Islet precursor cell (in vitro differentiated cells): ENCODE measurements around the gene COL4A4.
"Not testable (repeated sequence)": the region's sequence is repeated elsewhere in the genome, so short reads cannot be mapped to it uniquely, and the experiment has no call there.

Experiments used
- DNase-seq: peaks from one replicate; pipeline ENCODE4 v3.0.0-alpha.2; 2018

Gene COL4A4

DNA sequence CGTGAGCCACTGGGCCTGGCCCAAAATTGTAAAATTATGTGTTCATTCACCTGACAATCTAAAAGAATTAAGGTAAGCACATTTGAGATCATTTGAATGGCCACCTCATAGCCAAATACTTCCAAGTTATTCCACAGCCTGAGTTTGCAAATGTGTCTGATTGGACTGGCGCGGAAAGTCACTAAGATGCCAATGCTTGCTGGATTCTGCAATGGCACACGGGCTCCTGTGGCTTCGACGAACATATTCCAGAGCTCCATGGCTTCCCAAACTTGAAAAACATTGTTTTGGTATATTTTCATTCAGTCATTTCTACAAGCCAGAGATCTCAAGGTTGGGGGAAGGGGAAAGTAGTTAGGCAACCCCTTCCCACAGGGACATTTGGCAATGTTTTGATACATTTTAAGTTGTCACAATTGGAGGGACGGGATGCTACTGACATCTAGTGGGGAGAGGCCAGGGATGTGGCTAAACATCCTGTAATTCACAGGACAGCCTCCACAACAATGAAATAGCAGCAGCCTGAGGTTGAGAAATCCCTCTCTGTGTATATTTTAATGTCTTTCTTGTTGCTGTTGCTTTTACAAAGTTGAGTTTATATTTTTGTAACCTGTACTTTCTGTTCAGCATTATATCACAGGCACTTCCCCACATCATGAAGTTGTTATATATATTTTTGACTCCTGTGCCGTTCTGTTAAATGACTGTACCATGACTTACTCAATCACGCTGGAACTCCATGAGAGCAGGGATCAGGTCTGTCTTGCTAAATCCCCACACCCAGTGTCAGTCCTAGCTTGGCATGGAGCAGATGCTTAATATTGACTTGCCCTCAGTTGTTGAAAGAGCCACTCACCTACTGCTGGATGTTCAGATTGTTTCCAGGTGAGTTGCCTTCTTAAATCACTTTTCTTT is 56.9 kb downstream of the COL4A4 start:
- DNase-seq, result peak; percentile 75

DNA sequence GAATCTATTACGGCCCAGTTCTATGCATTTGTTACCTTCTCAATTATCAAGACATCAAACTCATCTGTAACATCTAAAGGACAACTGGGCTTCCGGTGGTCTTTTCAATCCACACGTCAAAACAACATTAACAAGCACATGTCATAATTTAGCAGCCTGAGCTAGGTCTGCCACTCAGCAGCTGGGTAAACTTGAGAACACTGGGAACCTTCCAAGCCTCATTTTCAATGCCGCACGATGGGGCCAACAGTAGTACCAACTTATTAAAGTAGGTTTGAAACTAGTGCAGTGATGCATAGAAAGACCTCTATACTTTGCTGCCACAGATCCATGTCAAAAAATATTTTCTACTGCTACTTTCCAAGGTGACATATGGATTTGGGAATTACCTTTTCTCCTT is 60.4 kb downstream of the COL4A4 start:
- DNase-seq, result no peak

- DNase-seq, result no peak
Observed at GRCh38 chr2:227099340-227099739, 64.7 kb downstream of the COL4A4 start.

DNA sequence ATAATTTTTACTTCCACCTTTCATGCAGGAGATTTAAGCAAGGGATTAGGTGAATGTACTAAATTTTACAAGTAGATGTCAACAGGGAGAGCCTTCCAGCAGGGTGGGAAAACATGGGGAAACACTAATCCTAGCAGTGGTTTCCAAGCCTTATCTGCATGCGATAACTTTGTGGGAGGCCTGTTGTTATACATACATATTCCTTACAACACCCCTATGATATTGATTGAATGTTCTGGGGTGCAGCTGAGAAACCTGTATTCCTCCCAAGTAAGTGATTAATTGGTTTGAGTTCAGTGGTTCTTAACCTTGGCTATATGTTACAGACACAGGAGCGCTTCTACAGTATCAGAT is 65.9 kb downstream of the COL4A4 start:
- DNase-seq, result no peak

DNA sequence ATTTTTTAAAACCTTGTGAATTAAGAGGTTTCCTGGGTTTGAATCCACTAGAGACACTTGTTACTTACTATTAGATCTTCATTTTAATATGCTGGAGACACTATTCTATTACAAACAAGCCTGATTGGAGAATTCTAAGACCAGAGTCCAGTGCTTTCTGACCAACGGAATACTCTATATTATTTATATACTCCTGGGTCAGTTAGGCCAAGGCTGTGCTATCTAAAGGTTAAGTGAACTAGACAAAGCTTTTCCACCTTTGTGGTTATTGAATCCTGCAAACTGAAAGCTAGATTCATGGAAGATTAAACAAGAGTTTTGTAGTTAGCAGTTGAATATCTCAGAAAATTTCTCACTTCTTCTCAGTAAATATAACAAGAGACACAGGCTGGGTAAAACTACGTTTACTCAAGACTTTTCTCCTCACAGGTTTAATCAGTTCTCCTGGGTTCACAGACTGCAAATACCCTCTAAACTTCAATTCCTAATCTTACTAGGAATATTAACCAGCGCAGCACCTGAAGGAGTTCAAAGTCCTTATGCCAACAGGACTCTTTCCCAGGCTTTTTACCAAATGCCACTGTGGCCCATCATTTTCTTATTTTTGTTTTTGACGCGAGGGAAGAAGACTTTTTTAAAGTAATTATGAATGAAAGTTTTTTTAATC is 66.4 kb downstream of the COL4A4 start:
- DNase-seq, result no peak

DNA sequence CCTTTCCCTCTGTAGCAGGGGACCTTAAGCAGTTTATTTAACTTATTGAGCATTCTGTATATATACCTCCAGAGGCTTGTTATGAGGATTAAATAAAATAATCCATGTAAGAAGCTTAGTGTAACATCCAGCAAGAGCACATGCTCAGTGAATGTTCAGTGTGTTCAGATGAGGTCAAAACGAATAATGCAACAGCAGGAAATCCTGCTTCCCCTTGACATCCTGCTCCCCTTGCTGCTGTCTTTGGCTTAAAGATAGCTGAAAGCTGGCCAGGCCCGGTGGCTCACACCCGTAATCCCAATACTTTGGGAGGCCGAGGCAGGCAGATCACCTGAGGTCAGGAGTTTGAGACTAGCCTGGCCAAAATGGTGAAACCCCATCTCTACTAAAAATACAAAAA is 68.7 kb downstream of the COL4A4 start:
- no peak for DNase-seq

DNA sequence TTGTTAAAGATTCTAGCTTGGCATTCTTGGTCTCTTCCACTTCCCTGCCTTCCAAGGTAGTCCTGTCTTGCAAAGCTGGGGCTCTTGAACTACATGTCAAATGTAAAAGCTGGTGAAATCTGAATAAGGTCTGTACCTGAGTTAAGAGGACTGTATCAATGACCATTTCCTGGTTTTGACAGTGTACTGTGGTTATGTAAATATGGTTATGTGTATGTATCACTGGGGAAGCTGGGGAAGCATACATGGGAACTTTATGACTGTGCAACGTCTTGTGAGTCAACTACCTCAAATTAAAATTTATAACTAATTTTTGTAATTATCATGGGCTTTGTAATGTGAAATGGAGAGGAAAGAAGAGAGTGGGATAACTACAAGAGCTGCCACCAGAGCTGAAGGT is 81.7 kb downstream of the COL4A4 start:
- DNase-seq, result no peak

GRCh38 chr2:227079726-227080125 is 84.3 kb downstream of the COL4A4 start:
- DNase-seq, result no peak

DNA sequence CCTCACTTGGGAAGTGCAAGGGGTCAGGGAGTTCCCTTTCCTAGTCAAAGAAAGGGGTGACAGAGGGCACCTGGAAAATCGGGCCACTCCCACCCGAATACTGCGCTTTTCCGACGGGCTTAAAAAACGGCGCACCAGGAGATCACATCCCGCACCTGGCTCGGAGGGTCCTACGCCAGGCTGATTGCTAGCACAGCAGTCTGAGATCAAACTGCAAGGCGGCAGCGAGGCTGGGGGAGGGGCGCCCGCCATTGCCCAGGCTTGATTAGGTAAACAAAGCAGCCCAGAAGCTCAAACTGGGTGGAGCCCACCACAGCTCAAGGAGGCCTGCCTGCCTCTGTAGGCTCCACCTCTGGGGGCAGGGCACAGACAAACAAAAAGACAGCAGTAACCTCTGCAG is 98.9 kb downstream of the COL4A4 start:
- DNase-seq, result not testable (repeated sequence)

DNA sequence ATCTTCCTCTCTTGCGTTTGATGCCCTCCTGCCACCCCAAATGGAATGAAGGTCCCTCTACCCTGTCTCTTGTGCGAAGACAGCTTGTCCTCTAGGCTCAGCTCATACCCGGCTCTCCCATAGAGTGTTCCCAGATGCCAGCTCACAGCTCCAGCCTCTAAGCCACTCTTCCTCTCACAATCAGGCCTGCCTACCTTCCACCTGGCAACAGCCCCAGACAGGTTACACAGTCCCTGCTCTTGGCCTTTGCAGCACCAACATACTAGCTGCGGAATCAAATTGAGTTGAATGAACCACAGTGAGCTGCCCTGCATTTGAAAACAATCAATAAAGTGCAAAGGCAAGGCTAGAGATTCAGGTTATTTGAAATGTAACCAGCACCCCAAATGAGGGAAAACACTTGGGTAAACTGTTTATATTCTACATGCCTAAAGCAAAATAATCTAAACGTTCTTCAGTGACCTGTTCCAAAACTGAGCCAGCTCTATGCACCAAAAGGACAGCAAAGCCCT is 105.1 kb downstream of the COL4A4 start:
- no peak for DNase-seq

- no peak for DNase-seq
Observed at GRCh38 chr2:227057743-227058447, 106.1 kb downstream of the COL4A4 start.

DNA sequence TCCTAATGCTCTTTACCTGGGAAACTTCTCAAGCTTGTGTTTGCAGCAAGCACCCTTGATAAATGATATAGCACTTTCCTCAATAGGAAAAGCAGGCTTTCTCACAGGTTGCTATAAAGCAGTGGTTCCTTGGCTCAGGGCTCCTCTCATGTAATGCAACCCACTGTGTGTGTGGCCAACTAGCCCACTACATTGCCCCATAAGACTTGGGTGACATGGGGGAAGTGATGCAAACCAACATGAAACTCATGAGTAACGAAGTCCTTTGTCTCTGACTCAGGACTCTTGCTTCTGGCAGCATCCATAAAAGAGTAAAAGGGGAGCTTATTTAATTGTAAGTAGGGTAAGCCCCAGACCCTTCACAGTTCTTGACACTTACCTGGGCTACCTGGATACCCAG is 106.9 kb downstream of the COL4A4 start:
- DNase-seq, result no peak

DNA sequence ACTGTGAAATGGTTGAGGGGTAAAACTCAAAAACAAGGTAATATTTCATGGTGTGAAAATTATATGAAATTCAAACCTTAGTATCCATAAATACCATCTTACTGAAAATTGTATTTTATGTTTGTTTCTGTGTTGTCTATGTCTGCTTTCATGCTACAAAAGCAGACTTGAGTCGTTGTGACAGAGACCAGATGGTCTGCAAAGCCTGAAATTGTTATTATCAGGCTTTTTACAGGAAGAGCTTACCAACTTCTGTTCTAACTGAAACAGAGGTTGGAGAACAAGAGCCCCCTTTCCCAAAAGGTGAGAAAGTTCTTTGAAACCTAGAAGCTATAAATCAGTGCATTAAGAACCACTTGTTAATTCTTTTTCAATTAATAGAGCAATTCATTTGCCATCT is 110.0 kb downstream of the COL4A4 start:
- no peak for DNase-seq

GRCh38 chr2:227052879-227053278 is 111.1 kb downstream of the COL4A4 start:
- DNase-seq, result no peak

DNA sequence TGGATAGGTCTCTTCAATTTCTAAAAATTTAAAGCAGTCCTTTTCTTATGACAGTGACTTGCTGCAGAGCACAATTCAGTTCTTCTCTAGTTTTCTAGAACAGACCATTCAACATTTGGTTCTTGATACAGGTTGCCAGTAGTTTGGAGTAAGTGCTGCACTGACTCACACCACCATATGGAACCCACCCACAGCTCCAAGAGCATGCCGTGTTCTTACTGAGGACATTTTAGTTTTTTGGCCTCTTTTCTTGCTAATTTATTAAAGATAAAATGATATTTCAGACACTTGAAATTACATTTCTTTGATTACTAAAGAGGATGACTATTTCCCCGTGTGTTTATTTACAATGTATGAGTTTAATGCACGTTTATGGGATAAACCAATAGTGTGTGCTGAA is 120.0 kb downstream of the COL4A4 start:
- no peak for DNase-seq

GRCh38 chr2:227038550-227039189 is 125.3 kb downstream of the COL4A4 start:
- no peak for DNase-seq

- DNase-seq, result no peak
Observed at GRCh38 chr2:227036527-227036926, 127.5 kb downstream of the COL4A4 start.

- no peak for DNase-seq
Observed at GRCh38 chr2:227035711-227036367, 128.2 kb downstream of the COL4A4 start.

GRCh38 chr2:227033471-227034148 is 130.4 kb downstream of the COL4A4 start:
- DNase-seq, result peak; percentile 90

DNA sequence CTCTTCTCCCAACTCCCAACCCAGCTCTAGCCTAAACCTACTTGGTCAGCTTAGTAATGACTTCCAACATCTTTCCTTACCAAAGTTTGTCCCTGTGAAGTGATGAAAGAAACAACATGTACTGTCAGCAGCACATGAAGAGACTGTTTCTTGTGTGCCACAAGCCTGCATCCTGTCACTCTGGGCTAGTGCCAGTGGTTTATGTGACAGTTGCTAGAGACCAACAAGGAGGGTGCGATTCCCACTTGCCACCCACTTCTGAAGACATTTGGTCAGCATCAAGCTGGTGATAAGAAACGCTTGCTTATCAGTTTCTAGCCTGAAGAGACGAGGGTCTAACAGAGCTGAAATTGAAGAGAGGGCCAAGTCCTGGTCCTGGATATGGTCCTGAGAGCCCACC is 132.6 kb downstream of the COL4A4 start:
- no peak for DNase-seq

DNA sequence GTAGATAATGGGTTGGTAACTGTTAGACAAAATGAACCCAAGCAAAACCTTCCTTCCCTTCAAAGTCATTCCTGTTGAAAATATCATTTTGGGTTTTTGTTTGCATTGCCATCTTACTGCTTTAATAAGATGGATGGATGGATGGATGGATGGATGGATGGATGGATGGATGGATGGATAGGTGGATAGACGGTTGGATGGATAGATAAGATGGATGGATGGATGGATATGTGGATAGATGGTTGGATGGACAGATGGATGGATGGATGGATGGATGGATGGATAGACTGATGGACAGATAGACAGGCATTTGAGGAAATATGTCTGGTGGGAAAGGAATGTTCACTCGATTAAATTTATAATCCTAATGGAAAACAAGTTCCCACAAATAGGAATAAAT is 133.2 kb downstream of the COL4A4 start:
- no peak for DNase-seq
